MM.1S (cell line): ENCODE data around the gene LSM14B.

Experiments used
- DNase-seq: peaks from one replicate; pipeline ENCODE4 v3.0.0-alpha.2; 2015
- H2AFZ ChIP-seq: fragments of 300-600 bp; sonication (generic); 2 replicates; pipeline ENCODE4 v1.6.0; 2016; ENCODE audit warnings: antibody characterized with exemption, low read length
- H3F3A ChIP-seq: fragments of 300-600 bp; sonication (generic); 2 replicates; pipeline ENCODE4 v1.6.1; 2016; ENCODE audit warnings: mild to moderate bottlenecking, antibody characterized with exemption, low read length, moderate library complexity, mixed read lengths; ENCODE audit not compliant: insufficient read depth
- H3K27ac ChIP-seq: fragments of 300-600 bp; sonication (generic); 2 replicates; pipeline ENCODE4 v1.5.1; 2016; ENCODE audit warnings: mild to moderate bottlenecking, low read length
- H3K27me3 ChIP-seq: fragments of 300-600 bp; sonication (generic); replicated peaks from 2 replicates; pipeline ENCODE4 v1.6.0; 2016; ENCODE audit warnings: low read length; ENCODE audit not compliant: insufficient read depth
- H3K36me3 ChIP-seq: fragments of 300-600 bp; sonication (generic); replicated peaks from 2 replicates; pipeline ENCODE4 v1.6.1; 2016; ENCODE audit warnings: mild to moderate bottlenecking, low read length, mixed read lengths; ENCODE audit not compliant: insufficient read depth
- H3K4me1 ChIP-seq: fragments of 300-600 bp; sonication (generic); 2 replicates; pipeline ENCODE4 v1.6.1; 2016; ENCODE audit warnings: low read length, mixed read lengths
- H3K4me2 ChIP-seq: fragments of 300-600 bp; sonication (generic); 2 replicates; pipeline ENCODE4 v1.6.0; 2016; ENCODE audit warnings: low read depth, low read length
- H3K4me3 ChIP-seq: fragments of 300-600 bp; sonication (generic); 2 replicates; pipeline ENCODE4 v1.5.1; 2016; ENCODE audit warnings: low read length, mixed read lengths
- H3K79me2 ChIP-seq: fragments of 300-600 bp; sonication (generic); 2 replicates; pipeline ENCODE4 v1.6.1; 2016; ENCODE audit warnings: mixed run types, low read length, mixed read lengths
- H3K9ac ChIP-seq: fragments of 300-600 bp; sonication (generic); 2 replicates; pipeline ENCODE4 v1.6.1; 2016; ENCODE audit warnings: low read length, mixed read lengths
- H3K9me2 ChIP-seq: fragments of 300-600 bp; sonication (generic); replicated peaks from 2 replicates; pipeline ENCODE4 v1.6.1; 2016; ENCODE audit warnings: mild to moderate bottlenecking, low read length, mixed read lengths; ENCODE audit not compliant: insufficient read depth
- H3K9me3 ChIP-seq: fragments of 300-600 bp; sonication (generic); replicated peaks from 2 replicates; pipeline ENCODE4 v1.6.1; 2016; ENCODE audit warnings: mild to moderate bottlenecking, low read length, mixed read lengths; ENCODE audit not compliant: insufficient read depth
- H4K20me1 ChIP-seq: fragments of 300-600 bp; sonication (generic); 2 replicates; pipeline ENCODE4 v1.6.1; 2016; ENCODE audit warnings: mild to moderate bottlenecking, low read length, moderate library complexity, mixed read lengths; ENCODE audit not compliant: insufficient read depth
- EZH2 ChIP-seq: fragments of 300-600 bp; sonication (generic); optimal IDR thresholded peaks from 2 replicates; pipeline ENCODE3; 2017; ENCODE audit warnings: low read depth, mild to moderate bottlenecking, antibody characterized with exemption, low read length, mixed read lengths
- EZH2phosphoT487 ChIP-seq: fragments of 300-600 bp; sonication (generic); IDR thresholded peaks from 2 replicates; pipeline ENCODE4 v1.6.1; 2018; ENCODE audit warnings: antibody characterized with exemption, low read length
- TF ChIP-seq, protein P1 (sequence below): fragments of 300-600 bp; sonication (generic); IDR thresholded peaks from 2 replicates; pipeline ENCODE4 v1.5.1; 2016; ENCODE audit warnings: antibody characterized with exemption, low read length, mixed read lengths

LSM14B gene

DNA sequence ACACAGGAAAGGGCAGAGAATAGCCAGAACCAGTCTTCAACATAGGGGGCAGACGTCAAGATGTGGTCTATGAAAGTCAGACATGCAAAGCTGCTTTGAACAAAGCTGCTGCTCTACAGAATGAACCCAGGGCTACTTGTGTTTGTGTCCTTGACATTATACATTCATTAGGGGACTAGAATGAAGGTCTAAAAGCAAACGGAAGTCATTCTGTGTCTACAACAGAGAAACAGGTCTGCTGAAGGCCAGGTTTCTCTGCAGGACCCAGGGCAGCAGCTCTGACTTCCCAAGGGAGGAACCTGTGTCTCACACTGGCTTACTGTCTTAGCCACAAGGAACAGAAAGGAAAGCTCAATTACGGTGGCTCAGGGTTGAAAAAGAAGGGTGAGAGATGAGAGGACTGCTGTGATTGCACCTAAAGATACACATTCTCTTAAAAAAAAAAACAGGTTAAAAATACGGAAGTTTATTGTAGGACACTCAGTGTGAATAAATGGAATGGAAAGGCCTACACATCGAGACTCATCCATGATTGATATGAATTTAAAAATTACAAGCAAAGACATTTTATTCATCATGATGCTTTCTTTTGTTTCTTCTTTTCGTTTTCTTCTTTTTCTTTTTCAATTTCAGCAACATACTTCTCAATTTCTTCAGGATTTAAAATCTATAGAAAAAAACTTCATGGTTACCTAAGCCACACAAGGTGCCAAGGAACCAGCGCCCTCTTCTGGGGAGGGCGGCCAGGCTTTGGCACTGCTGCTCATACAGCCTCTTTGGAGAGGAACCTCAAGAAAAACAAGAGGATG, 14.2 kb downstream of the LSM14B start:
- no peak overlapping the region for H2AFZ ChIP-seq
- H3K4me2 ChIP-seq = no peak overlapping the region
- peak; percentile 75 for DNase-seq
- no peaks in the 10 kb centered on the region for H3K9me2 ChIP-seq
- peaks cover 13% of the 10 kb centered on the region for H3K36me3 ChIP-seq
- no peak overlapping the region for H3K4me3 ChIP-seq
- TF ChIP-seq, protein P1, sequence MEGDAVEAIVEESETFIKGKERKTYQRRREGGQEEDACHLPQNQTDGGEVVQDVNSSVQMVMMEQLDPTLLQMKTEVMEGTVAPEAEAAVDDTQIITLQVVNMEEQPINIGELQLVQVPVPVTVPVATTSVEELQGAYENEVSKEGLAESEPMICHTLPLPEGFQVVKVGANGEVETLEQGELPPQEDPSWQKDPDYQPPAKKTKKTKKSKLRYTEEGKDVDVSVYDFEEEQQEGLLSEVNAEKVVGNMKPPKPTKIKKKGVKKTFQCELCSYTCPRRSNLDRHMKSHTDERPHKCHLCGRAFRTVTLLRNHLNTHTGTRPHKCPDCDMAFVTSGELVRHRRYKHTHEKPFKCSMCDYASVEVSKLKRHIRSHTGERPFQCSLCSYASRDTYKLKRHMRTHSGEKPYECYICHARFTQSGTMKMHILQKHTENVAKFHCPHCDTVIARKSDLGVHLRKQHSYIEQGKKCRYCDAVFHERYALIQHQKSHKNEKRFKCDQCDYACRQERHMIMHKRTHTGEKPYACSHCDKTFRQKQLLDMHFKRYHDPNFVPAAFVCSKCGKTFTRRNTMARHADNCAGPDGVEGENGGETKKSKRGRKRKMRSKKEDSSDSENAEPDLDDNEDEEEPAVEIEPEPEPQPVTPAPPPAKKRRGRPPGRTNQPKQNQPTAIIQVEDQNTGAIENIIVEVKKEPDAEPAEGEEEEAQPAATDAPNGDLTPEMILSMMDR = peak; percentile 84
- no peak for TF ChIP-seq EZH2
- TF ChIP-seq EZH2phosphoT487 = no peak
- H3K79me2 ChIP-seq = peaks cover 52% of the 10 kb centered on the region
- no peak overlapping the region for H3K9ac ChIP-seq
- H3K4me1 ChIP-seq = peaks cover 8% of the 10 kb centered on the region
- no peaks in the 10 kb centered on the region for H3K27me3 ChIP-seq
- H3K9me3 ChIP-seq = no peaks in the 10 kb centered on the region
- H3F3A ChIP-seq = peaks cover 33% of the 10 kb centered on the region
- no peak overlapping the region for H3K27ac ChIP-seq
- H4K20me1 ChIP-seq = peaks cover 21% of the 10 kb centered on the region

DNA sequence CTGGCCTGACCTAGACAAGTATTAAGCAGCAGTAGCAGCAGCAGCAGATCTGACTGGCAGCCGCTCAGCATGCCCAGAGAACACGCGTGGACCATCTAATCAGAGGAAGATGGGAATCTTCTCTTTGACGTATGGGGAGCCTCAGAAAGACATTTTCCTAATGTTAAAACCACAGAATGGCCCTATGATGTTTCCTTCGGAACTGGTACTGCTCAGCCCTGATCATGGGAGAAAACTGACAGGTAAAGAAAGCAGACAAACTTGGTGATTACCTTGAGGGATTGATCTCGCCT, 14.8 kb downstream of the LSM14B start:
- peaks cover 10% of the 10 kb centered on the region for H3K4me1 ChIP-seq
- H3K9me3 ChIP-seq = no peaks in the 10 kb centered on the region
- peaks cover 57% of the 10 kb centered on the region for H3K79me2 ChIP-seq
- no peak overlapping the region for H3K4me2 ChIP-seq
- H3K27me3 ChIP-seq = no peaks in the 10 kb centered on the region
- DNase-seq = no peak
- no peak for TF ChIP-seq EZH2
- TF ChIP-seq, protein P1 = no peak
- no peak for TF ChIP-seq EZH2phosphoT487
- peaks cover 13% of the 10 kb centered on the region for H3K36me3 ChIP-seq
- no peak overlapping the region for H2AFZ ChIP-seq
- no peak overlapping the region for H3K4me3 ChIP-seq
- no peaks in the 10 kb centered on the region for H3K9me2 ChIP-seq
- H3K9ac ChIP-seq = no peak overlapping the region
- H3F3A ChIP-seq = peaks cover 35% of the 10 kb centered on the region
- H4K20me1 ChIP-seq = peaks cover 27% of the 10 kb centered on the region
- no peak overlapping the region for H3K27ac ChIP-seq

DNA sequence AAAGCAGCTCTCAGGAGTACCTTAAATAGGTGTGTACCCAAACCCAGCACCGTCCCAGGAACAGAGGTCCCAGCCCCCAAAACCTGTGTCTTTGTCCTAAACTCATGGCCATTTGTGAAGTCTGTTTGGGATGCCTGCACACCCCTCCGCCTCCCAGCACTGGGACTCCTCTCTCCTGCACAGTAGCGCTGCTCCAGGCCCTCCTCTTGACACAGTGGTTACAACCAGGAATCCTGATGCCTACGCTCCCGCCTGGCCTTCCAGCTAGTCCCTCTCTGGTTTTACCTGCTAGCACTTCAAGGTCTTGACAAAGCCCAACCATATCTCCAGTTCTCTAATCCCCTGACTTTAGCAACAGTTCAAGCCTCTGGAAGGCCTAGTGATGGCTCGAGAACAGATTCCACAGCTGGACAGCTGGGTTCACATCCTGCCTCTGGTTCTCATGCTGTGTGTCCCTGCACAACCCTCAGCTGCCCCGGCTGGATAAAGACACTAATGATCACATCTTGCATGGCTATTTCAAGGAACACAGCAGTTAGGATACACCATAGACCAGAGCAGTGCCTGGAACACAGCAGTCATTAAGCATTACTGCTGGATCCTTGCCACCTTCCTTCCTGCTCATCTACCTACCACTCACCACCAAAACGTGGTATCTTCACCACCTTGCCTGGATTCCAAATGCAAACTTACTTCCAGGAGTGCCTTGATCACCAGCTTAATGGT, 15.4 kb downstream of the LSM14B start:
- H3K4me1 ChIP-seq = peaks cover 10% of the 10 kb centered on the region
- no peaks in the 10 kb centered on the region for H3K9me3 ChIP-seq
- H3K36me3 ChIP-seq = peaks cover 13% of the 10 kb centered on the region
- no peak overlapping the region for H3K27ac ChIP-seq
- TF ChIP-seq, protein P1 = no peak
- TF ChIP-seq EZH2 = no peak
- TF ChIP-seq EZH2phosphoT487 = no peak
- peaks cover 60% of the 10 kb centered on the region for H3K79me2 ChIP-seq
- no peak overlapping the region for H3K9ac ChIP-seq
- DNase-seq = no peak
- H3K4me3 ChIP-seq = no peak overlapping the region
- H3K4me2 ChIP-seq = no peak overlapping the region
- H3F3A ChIP-seq = peaks cover 39% of the 10 kb centered on the region
- peaks cover 28% of the 10 kb centered on the region for H4K20me1 ChIP-seq
- H2AFZ ChIP-seq = no peak overlapping the region
- H3K9me2 ChIP-seq = no peaks in the 10 kb centered on the region
- no peaks in the 10 kb centered on the region for H3K27me3 ChIP-seq
